PFSK-1 (cell line): ENCODE measurements around the gene PXK.
A peak's percentile ranks its signal among the peaks of the same experiment; 100 is the strongest.

ENCODE experiments used
- FOXP2 ChIP-seq: optimal IDR thresholded peaks from 2 replicates; pipeline ENCODE3; 2011; ENCODE audit warnings: borderline replicate concordance, control low read depth, inconsistent platforms; ENCODE audit not compliant: insufficient read depth; ENCODE audit errors: extremely low read length, extremely low read depth
- POLR2AphosphoS5 ChIP-seq: IDR thresholded peaks from 2 replicates; pipeline ENCODE4 v1.6.1; 2012; ENCODE audit warnings: low read depth, mild to moderate bottlenecking, control low read depth, low read length, moderate library complexity
- REST ChIP-seq, 2 experiments: IDR thresholded peaks; 2 replicates each; pipeline versions ENCODE4 v1.6.1 to v1.8.0; 2011 to 2012; ENCODE audit warnings: low read depth in 2 of 2, low read length in 2 of 2, control low read depth in 1 of 2, inconsistent platforms in 1 of 2, mild to moderate bottlenecking in 1 of 2, moderate library complexity in 1 of 2; ENCODE audit not compliant: insufficient read depth in 1 of 2
- SIN3A ChIP-seq: IDR thresholded peaks from 2 replicates; pipeline ENCODE4 v1.6.1; 2012; ENCODE audit warnings: mild to moderate bottlenecking, low read length, moderate library complexity, borderline replicate concordance; ENCODE audit not compliant: insufficient read depth
- TAF1 ChIP-seq: IDR thresholded peaks from 2 replicates; pipeline ENCODE4 v1.6.1; 2012; ENCODE audit warnings: low read length, control low read depth, borderline replicate concordance; ENCODE audit not compliant: insufficient read depth

The PXK gene

GRCh38 chr3:58463181-58463941, 130.7 kb downstream of the PXK start:
- TF ChIP-seq REST (IDR thresholded peaks at IDR 0.05; ENCODE audit: insufficient read depth in 1 of 2, low read depth in 2 of 2, low read length in 2 of 2) (no peak), SIN3A (0 out of 2 replicates have a peak, but pooled peaks have one; percentile 41), POLR2AphosphoS5 (no peak)

DNA sequence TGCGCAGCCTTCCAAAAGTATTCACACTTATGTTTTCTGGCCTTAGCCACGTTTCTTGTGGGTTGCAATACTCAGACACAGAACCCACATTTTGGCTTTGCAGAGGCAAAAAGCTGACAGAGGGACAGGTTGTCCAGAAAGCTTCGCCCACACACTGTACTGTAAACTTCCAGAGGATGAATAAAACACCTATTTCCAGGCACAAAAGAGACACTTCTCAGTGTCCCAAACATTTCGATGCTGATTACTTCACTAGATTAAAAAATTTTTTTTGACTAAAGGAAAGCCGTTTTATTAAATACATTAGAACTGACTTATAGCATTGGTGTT, 131.2 kb downstream of the PXK start:
- TF ChIP-seq POLR2AphosphoS5: no peak
- TF ChIP-seq FOXP2: no peak
- no peak for TF ChIP-seq SIN3A
- TF ChIP-seq TAF1: no peak
- no peak for TF ChIP-seq REST (IDR thresholded peaks at IDR 0.05; ENCODE audit: insufficient read depth in 1 of 2, low read depth in 2 of 2, low read length in 2 of 2)

DNA sequence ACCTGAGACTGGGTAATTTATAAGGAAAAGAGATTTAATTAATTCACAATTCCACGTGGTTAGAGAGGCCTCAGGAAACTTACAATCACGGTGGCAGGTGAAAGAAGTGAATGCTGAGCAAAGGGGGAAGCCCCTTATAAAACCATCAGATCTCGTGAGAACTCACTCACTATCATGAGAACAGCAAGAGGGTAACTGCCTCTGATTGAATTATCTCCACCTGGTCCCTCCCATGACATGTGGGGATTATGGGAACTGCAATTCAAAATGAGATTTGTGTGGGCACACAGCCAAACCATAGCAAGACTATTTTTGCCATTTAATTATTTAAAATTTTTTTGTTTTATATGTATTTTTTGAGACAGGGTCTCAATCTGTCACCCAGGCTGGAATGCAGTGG, 132.2 kb downstream of the PXK start:
- TF ChIP-seq TAF1 (no peak), SIN3A (no peak), REST (IDR thresholded peaks at IDR 0.05; ENCODE audit: insufficient read depth in 1 of 2, low read depth in 2 of 2, low read length in 2 of 2) (no peak), FOXP2 (no peak), POLR2AphosphoS5 (no peak)

DNA sequence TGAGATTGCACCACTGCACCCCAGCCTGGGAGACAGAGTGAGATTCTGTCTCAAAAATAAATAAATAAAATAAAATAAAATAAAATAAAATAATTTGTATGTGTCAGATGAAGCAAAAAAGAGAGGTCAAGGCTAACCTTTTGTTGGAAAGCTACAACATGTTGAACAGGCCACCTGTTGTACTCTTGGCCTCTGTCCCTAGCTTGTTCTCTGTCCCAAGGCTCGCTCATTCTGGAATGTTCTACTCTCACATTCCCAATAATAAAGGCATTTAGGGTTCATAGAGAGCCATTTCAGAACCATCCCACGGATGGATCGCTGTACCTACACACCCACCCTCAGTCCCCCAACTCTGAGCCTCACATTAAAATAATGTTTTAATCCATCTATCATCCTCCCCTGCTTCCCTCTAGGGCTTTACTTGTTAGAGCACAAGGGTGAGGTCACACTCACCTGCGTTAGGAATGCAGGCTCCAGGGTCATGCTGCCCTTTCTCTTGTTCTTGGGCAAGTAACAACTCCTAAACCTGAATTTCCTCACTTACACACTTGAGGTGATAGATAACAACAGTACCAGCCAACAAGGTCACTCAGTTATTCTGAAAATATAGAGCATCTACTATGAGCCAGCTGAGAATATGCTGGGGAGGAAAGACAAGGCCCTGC, 134.3 kb downstream of the PXK start:
- no peak for TF ChIP-seq SIN3A
- TF ChIP-seq FOXP2: no peak
- no peak for TF ChIP-seq POLR2AphosphoS5
- TF ChIP-seq REST (IDR thresholded peaks at IDR 0.05; ENCODE audit: insufficient read depth in 1 of 2, low read depth in 2 of 2, low read length in 2 of 2): no peak
- no peak for TF ChIP-seq TAF1
